Endothelial cell of umbilical vein (primary cell): ENCODE results near the gene INHBB. TPM values are rescaled to one million over a fixed set of nuclear protein-coding genes. Genes with fewer than 3 reads are reported as not detected.

Source experiments
- BruUV-seq: library from RNA; stranded (reverse); fragments of 400-500 nt; replicated peaks from 2 replicates; lab custom pipeline; 2021; lab: Mats Ljungman, UMichigan
- CTCF ChIA-PET: fragments of 300-600, 350-600 bp; sonication (Branson Sonifier 250); formaldehyde crosslinking; loops from one replicate; lab custom pipeline; 2021; ENCODE audit warnings: antibody characterized with exemption, inconsistent platforms; lab: Charles Lee
- POLR2A ChIA-PET: fragments of 300-600, 350-600 bp; sonication (Branson Sonifier 250); formaldehyde crosslinking; loops from one replicate; lab custom pipeline; 2021; ENCODE audit warnings: antibody characterized with exemption, inconsistent platforms; lab: Charles Lee
- DNase-seq: peaks from one replicate; pipeline ENCODE4 v3.0.0-alpha.2; 2011; ENCODE audit warnings: low read depth, low spot score
- FAIRE-seq: peaks from 2 replicates; lab custom pipeline; 2011; peaks lifted over from hg19 to GRCh38; lab: Jason Lieb, UNC
- H2AFZ ChIP-seq: 2 replicates; pipeline ENCODE4 v1.6.0; 2012; ENCODE audit warnings: low read depth, low read length, control low read depth, inconsistent platforms
- H3K27ac ChIP-seq: 2 replicates; pipeline ENCODE4 v1.5.1; 2011; ENCODE audit warnings: low read depth, mild to moderate bottlenecking, control low read depth, low read length, moderate library complexity; ENCODE audit not compliant: insufficient read depth
- H3K27me3 ChIP-seq, 2 experiments: 2 replicates each; pipeline versions ENCODE4 v1.6.0 to v1.6.1; 2011; ENCODE audit warnings: low read length in 2 of 2, mixed read lengths in 1 of 2; ENCODE audit not compliant: control insufficient read depth in 2 of 2, insufficient read depth in 2 of 2
- H3K36me3 ChIP-seq, 2 experiments: 2 replicates in 1 of 2; 3 replicates in 1 of 2; pipeline ENCODE4 v1.5.1; 2011; ENCODE audit warnings: low read length in 2 of 2, mild to moderate bottlenecking in 1 of 2, moderate library complexity in 1 of 2; ENCODE audit not compliant: control insufficient read depth in 2 of 2, insufficient read depth in 2 of 2; ENCODE audit errors: extremely low read depth in 1 of 2
- H3K4me1 ChIP-seq: 3 replicates; pipeline ENCODE4 v1.5.1; 2011; ENCODE audit warnings: mild to moderate bottlenecking, low read length; ENCODE audit not compliant: control insufficient read depth, insufficient read depth; ENCODE audit errors: extremely low read depth
- H3K4me2 ChIP-seq: 2 replicates; pipeline ENCODE4 v1.6.1; 2011; ENCODE audit warnings: low read length, control low read depth, mixed read lengths; ENCODE audit not compliant: insufficient read depth
- H3K4me3 ChIP-seq, 3 experiments: fragments of 200-600 bp in 1 of 3; sonication (generic), shearing (Covaris generic) in 1 of 3; replicated peaks in 1 of 3; 2 replicates each; pipeline ENCODE4 v1.5.1; 2011 to 2016; ENCODE audit warnings: control low read depth in 3 of 3, low read length in 3 of 3, mild to moderate bottlenecking in 2 of 3, inconsistent platforms in 1 of 3, low read depth in 1 of 3, moderate library complexity in 1 of 3; ENCODE audit not compliant: insufficient read depth in 1 of 3
- H3K79me2 ChIP-seq: 2 replicates; pipeline ENCODE4 v1.6.0; 2012; ENCODE audit warnings: low read length, inconsistent platforms; ENCODE audit not compliant: control insufficient read depth, insufficient read depth
- H3K9ac ChIP-seq: replicated peaks from 2 replicates; pipeline ENCODE3; 2011; ENCODE audit warnings: low read length, control low read depth; ENCODE audit not compliant: insufficient read depth; ENCODE audit errors: extremely low read depth
- H3K9me1 ChIP-seq: replicated peaks from 3 replicates; pipeline ENCODE4 v1.6.0; 2011; ENCODE audit warnings: mild to moderate bottlenecking, low read length; ENCODE audit not compliant: control insufficient read depth, insufficient read depth; ENCODE audit errors: extremely low read depth
- H3K9me3 ChIP-seq: replicated peaks from 2 replicates; pipeline ENCODE4 v1.5.1; 2012; ENCODE audit warnings: low read length, inconsistent platforms; ENCODE audit not compliant: control insufficient read depth, insufficient read depth
- H4K20me1 ChIP-seq: replicated peaks from 2 replicates; pipeline ENCODE3; 2011; ENCODE audit warnings: mild to moderate bottlenecking, low read length; ENCODE audit not compliant: control insufficient read depth, insufficient read depth; ENCODE audit errors: extremely low read depth
- EZH2 ChIP-seq: IDR thresholded peaks from 2 replicates; pipeline ENCODE4 v1.6.1; 2012; ENCODE audit warnings: borderline replicate concordance, low read depth, mild to moderate bottlenecking, moderate library complexity, low read length, inconsistent platforms; ENCODE audit not compliant: severe bottlenecking
- FOS ChIP-seq: IDR thresholded peaks from 2 replicates; pipeline ENCODE4 v1.6.1; 2011; ENCODE audit warnings: mild to moderate bottlenecking, low read length, moderate library complexity, borderline replicate concordance; ENCODE audit not compliant: insufficient read depth
- GATA2 ChIP-seq: IDR thresholded peaks from 2 replicates; pipeline ENCODE4 v1.7.0; 2011; ENCODE audit warnings: low read depth, mild to moderate bottlenecking, moderate library complexity, mixed read lengths, low read length; ENCODE audit not compliant: insufficient read length, insufficient read depth
- JUN ChIP-seq: IDR thresholded peaks from 2 replicates; pipeline ENCODE4 v1.6.1; 2011; ENCODE audit warnings: borderline replicate concordance, low read depth; ENCODE audit not compliant: insufficient read length, insufficient read depth
- MAX ChIP-seq: IDR thresholded peaks from 2 replicates; pipeline ENCODE4 v1.6.1; 2011; ENCODE audit not compliant: insufficient read depth, insufficient read length
- MYC ChIP-seq: IDR thresholded peaks from one replicate; pipeline ENCODE4 v1.6.1; 2011; ENCODE audit warnings: mild to moderate bottlenecking, low read depth, low read length
- POLR2A ChIP-seq: IDR thresholded peaks from 2 replicates; pipeline ENCODE4 v1.6.1; 2012; ENCODE audit warnings: low read depth, mild to moderate bottlenecking, control low read depth, low read length
- POLR2AphosphoS5 ChIP-seq: IDR thresholded peaks from 2 replicates; pipeline ENCODE4 v1.6.1; 2012; ENCODE audit warnings: low read depth, mild to moderate bottlenecking, control low read depth, low read length, moderate library complexity; ENCODE audit not compliant: insufficient read depth
- dilution Hi-C: fragments of 300-500 bp; cut with MboI; formaldehyde crosslinking; loops from one replicate; pipeline ENCODE4 v1.15.0; 2019; ENCODE audit warnings: low sequenced_read_pairs; ENCODE audit not compliant: extremely low pct_ligation_motif_present
- intact Hi-C: fragments of 100-400 bp; cut with micrococcal nuclease; formaldehyde crosslinking; loops from one replicate; pipeline ENCODE4 v1.10.0; 2022
- polyA plus RNA-seq, 4 experiments: library from polyadenylated mRNA; depleted of rRNA in 3 of 4; stranded (reverse) in 3 of 4; unstranded in 1 of 4; fragments of >200 nt; gene quantifications; 2 replicates each; pipeline versions ENCODE4 v1.2.1 to v1.2.3, GENCODE V29; 2011 to 2012; ENCODE audit warnings: missing spikeins in 1 of 4
- total RNA-seq: library from RNA; stranded (reverse); gene quantifications from 2 replicates; pipeline ENCODE4 v1.2.3, GENCODE V29; 2021
- TF ChIP-seq, protein P1 (sequence below), 2 donors: IDR thresholded peaks; 1 replicate in 1 of 2; 2 replicates in 1 of 2; pipeline ENCODE4 v1.5.1; 2011; ENCODE audit warnings: low read length in 2 of 2, mild to moderate bottlenecking in 2 of 2, moderate library complexity in 2 of 2, control low read depth in 1 of 2, inconsistent platforms in 1 of 2, low read depth in 1 of 2; ENCODE audit not compliant: insufficient read depth in 1 of 2; ENCODE audit errors: extremely low read depth in 1 of 2

INHBB gene
- total and polyA plus RNA-seq, 2 donors (not counting 3 experiments of a cell fraction or from before 2014, with no cell fraction given), result 0.11 to 1.8 TPM

- H3K27me3 ChIP-seq, result no peaks in the 10 kb centered on the region
- no peak for TF ChIP-seq MAX
- no peak for TF ChIP-seq MYC
- TF ChIP-seq FOS, result no peak
- no peak for TF ChIP-seq JUN
- no peak for TF ChIP-seq POLR2A
- TF ChIP-seq, protein P1, sequence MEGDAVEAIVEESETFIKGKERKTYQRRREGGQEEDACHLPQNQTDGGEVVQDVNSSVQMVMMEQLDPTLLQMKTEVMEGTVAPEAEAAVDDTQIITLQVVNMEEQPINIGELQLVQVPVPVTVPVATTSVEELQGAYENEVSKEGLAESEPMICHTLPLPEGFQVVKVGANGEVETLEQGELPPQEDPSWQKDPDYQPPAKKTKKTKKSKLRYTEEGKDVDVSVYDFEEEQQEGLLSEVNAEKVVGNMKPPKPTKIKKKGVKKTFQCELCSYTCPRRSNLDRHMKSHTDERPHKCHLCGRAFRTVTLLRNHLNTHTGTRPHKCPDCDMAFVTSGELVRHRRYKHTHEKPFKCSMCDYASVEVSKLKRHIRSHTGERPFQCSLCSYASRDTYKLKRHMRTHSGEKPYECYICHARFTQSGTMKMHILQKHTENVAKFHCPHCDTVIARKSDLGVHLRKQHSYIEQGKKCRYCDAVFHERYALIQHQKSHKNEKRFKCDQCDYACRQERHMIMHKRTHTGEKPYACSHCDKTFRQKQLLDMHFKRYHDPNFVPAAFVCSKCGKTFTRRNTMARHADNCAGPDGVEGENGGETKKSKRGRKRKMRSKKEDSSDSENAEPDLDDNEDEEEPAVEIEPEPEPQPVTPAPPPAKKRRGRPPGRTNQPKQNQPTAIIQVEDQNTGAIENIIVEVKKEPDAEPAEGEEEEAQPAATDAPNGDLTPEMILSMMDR (IDR thresholded peaks at IDR 0.05; ENCODE audit: extremely low read depth in 1 of 2, insufficient read depth in 1 of 2, low read depth in 1 of 2, low read length in 2 of 2), result no peak
- no peak for TF ChIP-seq POLR2AphosphoS5
- no peak for TF ChIP-seq GATA2
- TF ChIP-seq EZH2, result no peak
- CTCF ChIA-PET, result no interaction called here
- H3K9me3 ChIP-seq, result no peaks in the 10 kb centered on the region
- no peak for DNase-seq
- H4K20me1 ChIP-seq, result no peaks in the 10 kb centered on the region
- H3K4me3 ChIP-seq, result no peak overlapping the region
- H2AFZ ChIP-seq, result no peak overlapping the region
- H3K9me1 ChIP-seq, result no peaks in the 10 kb centered on the region
- POLR2A ChIA-PET, result no interaction called here
- peaks cover 8% of the 10 kb centered on the region for H3K4me1 ChIP-seq
- H3K9ac ChIP-seq, result no peak overlapping the region
- no peaks in the 10 kb centered on the region for H3K36me3 ChIP-seq
- H3K79me2 ChIP-seq, result no peaks in the 10 kb centered on the region
- dilution Hi-C loops (no loop called here), intact Hi-C loops (no loop called here)
- no TSS peak for BruUV-seq
- no peak overlapping the region for H3K4me2 ChIP-seq
- no peak for FAIRE-seq
- H3K27ac ChIP-seq, result no peak overlapping the region
These were observed 20.8 kb downstream of the INHBB start for GRCh38 chr2:120366698-120367097.
